Tibial nerve (tissue), 4 donors: ENCODE measurements around the gene ZBTB3. TPM values are rescaled to one million over a fixed set of nuclear protein-coding genes. Genes with fewer than 3 reads are reported as not detected.
"Not testable (repeated sequence)": the region's sequence is repeated elsewhere in the genome, so short reads cannot be mapped to it uniquely, and the experiment has no call there.

ENCODE experiments used
- DNase-seq, 2 donors: peaks; one replicate each; pipeline ENCODE4 v3.0.0-alpha.2; 2019; ENCODE audit warnings: low spot score in 2 of 2
- H3K27ac ChIP-seq, 4 donors: fragments of 200-600 bp; sonication (generic) in 3 of 4; one replicate each; pipeline ENCODE4 v1.5.1; 2017 to 2019; ENCODE audit warnings: mild to moderate bottlenecking in 1 of 4
- H3K27me3 ChIP-seq, 2 donors: fragments of 200-600 bp; sonication (generic) in 1 of 2; one replicate each; pipeline versions ENCODE4 v1.5.1 to v1.6.0; 2017 to 2019
- H3K36me3 ChIP-seq, 3 donors: fragments of 200-600 bp; sonication (generic); one replicate each; pipeline ENCODE4 v1.5.1; 2018 to 2019
- H3K4me1 ChIP-seq, 4 donors: fragments of 200-600 bp; sonication (generic) in 3 of 4; one replicate each; pipeline ENCODE4 v1.5.1; 2017 to 2019
- H3K4me3 ChIP-seq, 4 donors: fragments of 200-600 bp; sonication (generic) in 3 of 4; one replicate each; pipeline ENCODE4 v1.5.1; 2017 to 2019; ENCODE audit warnings: mild to moderate bottlenecking in 1 of 4, moderate library complexity in 1 of 4
- H3K9me3 ChIP-seq, 4 donors: fragments of 200-600 bp; sonication (generic) in 3 of 4; one replicate each; pipeline ENCODE4 v1.5.1; 2017 to 2019
- EP300 ChIP-seq, 2 donors: sonication (generic); formaldehyde crosslinking; IDR thresholded peaks; one replicate each; pipeline ENCODE4 v1.6.1; 2017; ENCODE audit warnings: antibody characterized with exemption in 2 of 2, mild to moderate bottlenecking in 1 of 2
- POLR2A ChIP-seq, 2 donors: fragments of 450-650 bp; IDR thresholded peaks; one replicate each; pipeline ENCODE4 v1.6.1; 2017; ENCODE audit warnings: antibody characterized with exemption in 2 of 2, mild to moderate bottlenecking in 2 of 2, moderate library complexity in 2 of 2
- WGBS, 2 donors: methylation state at CpG; one replicate each; pipeline ENCODE4 v1.1.5; 2018; 5-methylcytosine and 5-hydroxymethylcytosine counted together
- small RNA-seq: library from RNA; depleted of rRNA; stranded (forward); fragments of <200 nt; gene quantifications from one replicate; pipeline ENCODE3, GENCODE V24; 2016
- total RNA-seq, 4 donors: library from RNA; depleted of rRNA; stranded (reverse); fragments of >200 nt; gene quantifications; one replicate each; pipeline ENCODE4 v1.1.0, GENCODE V29; 2016
- TF ChIP-seq, protein P1 (sequence below), 5 experiments: fragments of 200-600 bp in 3 of 5; fragments of 450-650 bp in 2 of 5; sonication (generic) in 3 of 5; IDR thresholded peaks; one replicate each; pipeline ENCODE4 v1.5.1; 2016 to 2019; ENCODE audit warnings: antibody characterized with exemption in 5 of 5, mild to moderate bottlenecking in 3 of 5, moderate library complexity in 2 of 5

ZBTB3 gene
- total RNA-seq, 4 donors from 2014 or later: 8.1 to 9.8 (median 8.9) TPM

DNA sequence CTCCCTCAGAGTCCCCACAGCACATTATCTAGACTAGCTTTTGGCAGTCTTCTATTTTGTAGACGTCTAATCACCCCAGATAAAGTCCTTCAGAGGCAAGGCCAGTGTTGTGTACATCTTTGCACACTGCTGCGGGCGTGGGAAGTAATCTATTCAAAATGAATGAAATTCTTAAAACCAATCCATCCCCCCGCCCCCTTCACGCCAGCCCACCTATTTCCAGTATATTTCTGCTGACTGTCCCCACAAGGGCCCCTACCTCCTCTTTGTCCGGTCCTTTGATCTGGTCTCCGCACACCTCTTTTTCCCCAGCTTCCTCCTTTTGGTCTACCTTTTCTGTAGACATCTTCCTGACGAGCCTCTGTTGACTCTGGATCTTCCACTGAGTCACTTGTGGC is 47.1 kb downstream of the ZBTB3 start:
- 76 to 79% methylated on average over 8 of the region's 8 CpGs for whole genome bisulfite sequencing, 2 donors
- Histone ChIP-seq H3K4me1 (peaks cover 0 to 49% (median 31%) of the 10 kb centered on the region in 4 donors), H3K9me3 (no peaks in the 10 kb centered on the region), H3K4me3 (peak overlapping the region in 3 of 4 donors; percentile 66 to 86 (median 75)), H3K27ac (peak overlapping the region; percentile 44 to 89 (median 82)), H3K36me3 (peaks cover 0 to 27% (median 0%) of the 10 kb centered on the region in 3 donors), H3K27me3 (no peaks in the 10 kb centered on the region)
- TF ChIP-seq, protein P1, sequence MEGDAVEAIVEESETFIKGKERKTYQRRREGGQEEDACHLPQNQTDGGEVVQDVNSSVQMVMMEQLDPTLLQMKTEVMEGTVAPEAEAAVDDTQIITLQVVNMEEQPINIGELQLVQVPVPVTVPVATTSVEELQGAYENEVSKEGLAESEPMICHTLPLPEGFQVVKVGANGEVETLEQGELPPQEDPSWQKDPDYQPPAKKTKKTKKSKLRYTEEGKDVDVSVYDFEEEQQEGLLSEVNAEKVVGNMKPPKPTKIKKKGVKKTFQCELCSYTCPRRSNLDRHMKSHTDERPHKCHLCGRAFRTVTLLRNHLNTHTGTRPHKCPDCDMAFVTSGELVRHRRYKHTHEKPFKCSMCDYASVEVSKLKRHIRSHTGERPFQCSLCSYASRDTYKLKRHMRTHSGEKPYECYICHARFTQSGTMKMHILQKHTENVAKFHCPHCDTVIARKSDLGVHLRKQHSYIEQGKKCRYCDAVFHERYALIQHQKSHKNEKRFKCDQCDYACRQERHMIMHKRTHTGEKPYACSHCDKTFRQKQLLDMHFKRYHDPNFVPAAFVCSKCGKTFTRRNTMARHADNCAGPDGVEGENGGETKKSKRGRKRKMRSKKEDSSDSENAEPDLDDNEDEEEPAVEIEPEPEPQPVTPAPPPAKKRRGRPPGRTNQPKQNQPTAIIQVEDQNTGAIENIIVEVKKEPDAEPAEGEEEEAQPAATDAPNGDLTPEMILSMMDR (IDR thresholded peaks at IDR 0.05): no peak
- no peak for DNase-seq

DNA sequence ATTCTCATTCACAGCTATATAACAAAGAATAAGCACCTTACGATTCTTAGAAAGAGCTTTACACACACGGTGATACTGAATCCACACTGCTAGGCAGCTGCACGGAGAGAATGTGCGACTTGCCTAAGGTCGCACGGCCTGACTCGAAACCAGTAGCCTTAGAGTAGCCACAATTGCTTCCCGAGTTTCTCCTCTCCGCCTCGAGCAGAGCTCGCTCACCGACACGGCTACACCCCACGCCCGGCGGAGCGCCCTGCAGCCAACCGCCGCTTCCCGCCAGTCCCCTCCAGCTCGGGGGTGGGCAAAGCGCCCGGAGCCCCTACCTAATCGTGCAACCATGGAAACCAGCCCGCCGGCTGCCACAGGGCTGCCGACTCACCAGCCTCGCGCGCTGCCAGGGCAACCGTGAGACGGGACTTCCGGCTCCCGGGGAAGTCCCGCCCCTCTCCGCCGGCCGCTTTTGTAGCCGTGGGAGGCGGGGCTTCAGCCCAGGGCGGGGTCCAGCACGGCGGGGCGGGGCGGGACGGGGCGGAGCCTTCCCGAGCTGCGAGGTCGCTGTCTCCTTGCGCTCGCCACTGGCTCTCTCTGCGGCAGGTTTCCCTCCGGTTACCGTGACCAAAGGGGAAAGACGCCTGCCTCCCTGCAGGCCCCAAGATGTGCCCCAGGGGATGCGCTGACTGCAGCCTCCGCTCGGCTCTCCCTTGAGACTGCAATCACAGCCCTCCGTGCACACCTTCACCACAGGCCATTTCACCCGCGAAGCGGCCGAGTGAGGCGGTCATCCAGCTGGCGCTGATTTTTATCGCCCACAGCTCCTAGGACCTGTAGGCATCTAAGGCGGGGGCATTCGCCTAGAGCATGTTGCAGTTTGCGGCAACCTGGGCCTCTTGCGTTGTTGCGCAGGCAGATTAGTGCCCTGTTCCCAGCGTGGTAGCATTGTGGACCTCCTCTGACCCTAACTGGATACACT is 47.8 kb downstream of the ZBTB3 start:
- Histone ChIP-seq H3K4me1 (peaks cover 0 to 49% (median 31%) of the 10 kb centered on the region in 4 donors), H3K27ac (peak overlapping the region; percentile 44 to 89 (median 82)), H3K9me3 (no peaks in the 10 kb centered on the region), H3K4me3 (peak overlapping the region; percentile 66 to 86 (median 78)), H3K36me3 (peaks cover 0 to 27% (median 0%) of the 10 kb centered on the region in 3 donors), H3K27me3 (no peaks in the 10 kb centered on the region)
- TF ChIP-seq POLR2A (IDR thresholded peaks at IDR 0.05): peak in 1 of 2 donors; percentile 47
- TF ChIP-seq, protein P1 (IDR thresholded peaks at IDR 0.05): no peak
- TF ChIP-seq EP300 (IDR thresholded peaks at IDR 0.05): peak; percentile 68 to 75
- 5 to 6% methylated on average over 32 to 50 of the region's 73 CpGs for WGBS, 2 donors
- DNase-seq: peak; percentile 91

DNA sequence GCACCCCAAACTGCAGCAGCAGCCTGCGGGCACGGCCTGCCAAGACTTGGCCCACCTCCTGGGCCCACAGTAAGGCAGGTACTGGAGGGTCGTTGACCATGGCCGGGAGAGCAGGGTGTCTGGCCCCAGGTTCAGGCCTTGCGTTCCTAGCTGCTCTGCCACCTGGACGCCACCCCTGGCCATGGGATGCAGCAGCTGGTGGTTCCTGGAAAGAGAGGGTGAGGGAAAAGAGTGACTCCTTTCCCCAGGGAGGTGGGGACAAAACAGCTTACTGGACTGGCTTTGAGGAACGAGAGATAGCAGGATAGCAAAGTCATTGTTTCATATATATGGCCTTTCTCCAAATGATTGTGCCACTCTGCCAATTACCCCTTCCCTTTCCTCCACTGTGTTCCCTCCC is 48.5 kb downstream of the ZBTB3 start:
- DNase-seq: no peak
- H3K27me3 ChIP-seq: no peaks in the 10 kb centered on the region
- H3K4me1 ChIP-seq: peaks cover 0 to 46% (median 29%) of the 10 kb centered on the region in 4 donors
- H3K4me3 ChIP-seq: peak overlapping the region; percentile 66 to 86 (median 78)
- TF ChIP-seq, protein P1 (IDR thresholded peaks at IDR 0.05): no peak
- no peak for TF ChIP-seq POLR2A (IDR thresholded peaks at IDR 0.05)
- peaks cover 0 to 27% (median 0%) of the 10 kb centered on the region in 3 donors for H3K36me3 ChIP-seq
- no peaks in the 10 kb centered on the region for H3K9me3 ChIP-seq
- 41 to 58% methylated on average over 7 of the region's 7 CpGs for WGBS, 2 donors
- peak overlapping the region in 3 of 4 donors; percentile 77 to 89 (median 87) for H3K27ac ChIP-seq

DNA sequence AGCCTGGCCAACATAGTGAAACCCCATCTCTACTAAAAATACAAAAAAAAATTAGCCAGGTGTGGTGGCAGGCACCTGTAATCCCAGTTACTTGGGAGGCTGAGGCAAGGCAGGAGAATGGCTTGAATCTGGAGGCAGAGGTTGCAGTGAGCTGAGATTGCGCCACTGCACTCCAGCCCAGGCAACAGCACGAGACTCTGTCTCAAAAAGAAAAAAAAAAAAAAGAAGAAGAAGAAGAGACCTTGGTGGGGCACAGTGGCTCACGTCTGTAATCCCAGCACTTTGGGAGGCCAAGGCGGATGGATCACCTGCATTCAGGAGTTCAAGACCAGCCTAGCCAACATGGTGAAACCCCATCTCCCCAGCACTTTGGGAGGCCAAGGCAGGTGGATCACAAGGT is 50.0 kb downstream of the ZBTB3 start:
- Histone ChIP-seq H3K4me1 (peaks cover 0 to 38% (median 22%) of the 10 kb centered on the region in 4 donors), H3K36me3 (peaks cover 0 to 34% (median 0%) of the 10 kb centered on the region in 3 donors)
- H3K4me3 ChIP-seq, H3K27me3 ChIP-seq, H3K27ac ChIP-seq, DNase-seq, H3K9me3 ChIP-seq: not testable (repeated sequence)
- 95 to 97% methylated on average over 4 of the region's 4 CpGs for WGBS, 2 donors

DNA sequence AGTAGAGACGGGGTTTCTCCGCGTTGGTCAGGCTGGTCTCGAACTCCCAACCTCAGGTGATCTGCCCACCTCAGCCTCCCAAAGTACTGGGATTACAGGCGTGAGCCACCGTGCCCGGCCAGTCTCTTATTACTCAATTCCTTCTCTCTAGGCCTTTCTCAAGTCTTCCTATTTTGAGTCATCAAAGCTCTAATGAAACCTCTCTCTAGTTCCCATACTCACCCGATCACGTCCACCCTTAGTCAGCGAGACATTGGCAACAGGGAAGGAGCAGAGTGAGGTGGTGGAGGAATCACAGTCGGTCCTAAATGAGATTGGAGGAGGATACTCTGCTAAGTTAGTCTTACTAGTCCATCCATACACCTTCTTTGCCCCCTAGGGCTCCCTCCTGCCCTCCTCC is 51.7 kb downstream of the ZBTB3 start:
- TF ChIP-seq, protein P1 (IDR thresholded peaks at IDR 0.05): no peak
- 88 to 97% methylated on average over 11 of the region's 11 CpGs for WGBS, 2 donors
- Histone ChIP-seq H3K36me3 (peaks cover 0 to 34% (median 0%) of the 10 kb centered on the region in 3 donors), H3K4me3 (no peak overlapping the region), H3K9me3 (no peaks in the 10 kb centered on the region), H3K27me3 (no peaks in the 10 kb centered on the region), H3K27ac (no peak overlapping the region), H3K4me1 (peaks cover 0 to 21% (median 15%) of the 10 kb centered on the region in 4 donors)
- DNase-seq: no peak

Small RNA genes within 50 kb of the gene (small RNA-seq; reads per million reads assigned to genes)
- gene MIR6514: not detected

Other genes starting within 250 kb of the ZBTB3 start
- 1,000 to 10,000 TPM; 1,417 to 3,061 (median 2,562) TPM for gene AHNAK, start 207.4 kb downstream of the ZBTB3 start, total RNA-seq
- 1,000 to 10,000 TPM; 1,003 to 1,250 (median 1,110) TPM for gene EEF1G, start 180.3 kb downstream of the ZBTB3 start, total RNA-seq
- gene TUT1, start 162.6 kb downstream of the ZBTB3 start, total RNA-seq: 10 to 100 TPM in 3 of 4 donors, 1 to 10 TPM in 1; 8.3 to 18.8 (median 14.2) TPM
- gene MTA2, start 152.3 kb downstream of the ZBTB3 start, total RNA-seq: 10 to 100 TPM; 79.5 to 95.3 (median 88.8) TPM
- gene EML3, start 141.4 kb downstream of the ZBTB3 start, total RNA-seq: 100 to 1,000 TPM in 2 of 4 donors, 10 to 100 TPM in 2; 64.9 to 138 (median 93.9) TPM
- gene ROM1, start 140.9 kb downstream of the ZBTB3 start, total RNA-seq: 10 to 100 TPM in 3 of 4 donors, 1 to 10 TPM in 1; 9.3 to 13.8 (median 11.2) TPM
- 10 to 100 TPM; 35.4 to 60.3 (median 50.7) TPM for gene B3GAT3, start 132.2 kb downstream of the ZBTB3 start, total RNA-seq
- 100 to 1,000 TPM; 107 to 150 (median 121) TPM for gene GANAB, start 107.5 kb downstream of the ZBTB3 start, total RNA-seq
- 10 to 100 TPM; 14.0 to 22.8 (median 20.3) TPM for gene INTS5, start 100.9 kb downstream of the ZBTB3 start, total RNA-seq
- gene C11orf98, start 89.0 kb downstream of the ZBTB3 start, total RNA-seq: 10 to 100 TPM; 32.7 to 48.0 (median 40.8) TPM
- gene CSKMT, start 88.8 kb downstream of the ZBTB3 start, total RNA-seq: 10 to 100 TPM in 1 of 4 donors, 1 to 10 TPM in 3; 2.6 to 17.0 (median 5.7) TPM
- gene UQCC3, start 82.5 kb downstream of the ZBTB3 start, total RNA-seq: 10 to 100 TPM in 3 of 4 donors, 1 to 10 TPM in 1; 7.6 to 22.2 (median 14.6) TPM
- gene LBHD1, start 81.9 kb downstream of the ZBTB3 start, total RNA-seq: 10 to 100 TPM in 1 of 4 donors, 1 to 10 TPM in 3; 3.9 to 11.1 (median 5.4) TPM
- gene UBXN1, start 75.1 kb downstream of the ZBTB3 start, total RNA-seq: 100 to 1,000 TPM; 140 to 205 (median 162) TPM
- gene LRRN4CL, start 64.6 kb downstream of the ZBTB3 start, total RNA-seq: 10 to 100 TPM; 44.6 to 64.8 (median 48.4) TPM
- 100 to 1,000 TPM in 2 of 4 donors, 10 to 100 TPM in 2; 58.8 to 149 (median 93.2) TPM for gene BSCL2, start 46.7 kb downstream of the ZBTB3 start, total RNA-seq
- 1 to 10 TPM in 1 of 4 donors, under 1 TPM in 1, not detected in 2; 0.63 to 2.6 TPM for gene GNG3, start 46.5 kb downstream of the ZBTB3 start, total RNA-seq
- 10 to 100 TPM; 24.7 to 34.8 (median 28.6) TPM for gene HNRNPUL2, start 26.7 kb downstream of the ZBTB3 start, total RNA-seq
- gene TTC9C, start 25.7 kb downstream of the ZBTB3 start, total RNA-seq: 10 to 100 TPM; 20.1 to 37.1 (median 23.6) TPM
- 10 to 100 TPM; 49.2 to 70.0 (median 53.6) TPM for gene POLR2G, start 7.4 kb upstream of the ZBTB3 start, total RNA-seq
- 10 to 100 TPM; 23.2 to 38.8 (median 33.1) TPM for gene TAF6L, start 17.2 kb upstream of the ZBTB3 start, total RNA-seq
- gene TMEM179B, start 33.2 kb upstream of the ZBTB3 start, total RNA-seq: 100 to 1,000 TPM in 1 of 4 donors, 10 to 100 TPM in 3; 80.8 to 105 (median 94.9) TPM
- gene TMEM223, start 37.8 kb upstream of the ZBTB3 start, total RNA-seq: 10 to 100 TPM; 22.9 to 40.4 (median 31.3) TPM
- 10 to 100 TPM; 51.3 to 94.4 (median 67.0) TPM for gene NXF1, start 51.3 kb upstream of the ZBTB3 start, total RNA-seq
- 10 to 100 TPM; 25.9 to 39.1 (median 29.2) TPM for gene STX5, start 77.9 kb upstream of the ZBTB3 start, total RNA-seq
- gene TEX54, start 78.7 kb upstream of the ZBTB3 start, total RNA-seq: not detected
- gene WDR74, start 85.4 kb upstream of the ZBTB3 start, total RNA-seq: 10 to 100 TPM; 31.7 to 75.0 (median 48.0) TPM
- gene SLC3A2, start 126.7 kb upstream of the ZBTB3 start, total RNA-seq: 100 to 1,000 TPM; 108 to 148 (median 133) TPM
- gene CHRM1, start 167.2 kb upstream of the ZBTB3 start, total RNA-seq: not detected
- not detected for gene SLC22A6, start 230.8 kb upstream of the ZBTB3 start, total RNA-seq